OCI-LY7 (cell line): ENCODE results near the gene FRMPD4. TPM values are rescaled to one million over a fixed set of nuclear protein-coding genes. Genes with fewer than 3 reads are reported as not detected.

Experiments used
- BruUV-seq: library from RNA; stranded (reverse); fragments of 400-500 nt; replicated peaks from 2 replicates; lab custom pipeline; 2021; lab: Mats Ljungman, UMichigan
- CTCF ChIA-PET: fragments of 300-600 bp; sonication (Branson Sonifier 250); formaldehyde crosslinking; loops from one replicate; lab custom pipeline; 2022; ENCODE audit warnings: antibody characterized with exemption; ENCODE audit not compliant: unreplicated experiment; lab: Charles Lee
- POLR2A ChIA-PET: fragments of 300-600 bp; sonication (Branson Sonifier 250); formaldehyde crosslinking; loops from one replicate; lab custom pipeline; 2022; ENCODE audit warnings: antibody characterized with exemption; lab: Charles Lee
- DNase-seq: peaks from one replicate; pipeline ENCODE4 v3.0.0-alpha.2; 2015; ENCODE audit warnings: low spot score
- H2AFZ ChIP-seq: fragments of 200-600 bp; sonication (generic), shearing (Covaris generic); 2 replicates; pipeline ENCODE4 v1.6.1; 2014; ENCODE audit warnings: mild to moderate bottlenecking, antibody characterized with exemption, low read length, moderate library complexity
- H3K27ac ChIP-seq: fragments of 200-600 bp; sonication (generic); 2 replicates; pipeline ENCODE4 v1.5.1; 2014; ENCODE audit warnings: mixed run types, low read depth, mild to moderate bottlenecking, moderate library complexity, low read length, inconsistent platforms; ENCODE audit not compliant: poor library complexity, severe bottlenecking
- H3K36me3 ChIP-seq: fragments of 200-600 bp; sonication (generic); 2 replicates; pipeline ENCODE4 v1.6.1; 2014; ENCODE audit warnings: mild to moderate bottlenecking, antibody characterized with exemption, low read length, moderate library complexity, mixed read lengths; ENCODE audit not compliant: insufficient read depth
- H3K4me1 ChIP-seq: fragments of 200-600 bp; sonication (generic); 2 replicates; pipeline ENCODE4 v1.5.1; 2014; ENCODE audit warnings: mild to moderate bottlenecking, low read length; ENCODE audit not compliant: insufficient read depth, poor library complexity, severe bottlenecking
- H3K4me2 ChIP-seq: fragments of 200-600 bp; sonication (generic); 2 replicates; pipeline ENCODE4 v1.6.1; 2014; ENCODE audit warnings: mild to moderate bottlenecking, low read length
- H3K4me3 ChIP-seq: fragments of 200-600 bp; sonication (generic); 2 replicates; pipeline ENCODE4 v1.5.1; 2014; ENCODE audit warnings: mild to moderate bottlenecking, low read depth, low read length; ENCODE audit not compliant: poor library complexity, severe bottlenecking
- H3K79me2 ChIP-seq: fragments of 200-600 bp; sonication (generic); 2 replicates; pipeline ENCODE4 v1.6.1; 2016; ENCODE audit warnings: low read depth, mild to moderate bottlenecking, low read length, moderate library complexity, mixed read lengths; ENCODE audit not compliant: insufficient read depth
- H3K9me2 ChIP-seq: fragments of 200-600 bp; sonication (generic); 2 replicates; pipeline ENCODE4 v1.6.1; 2016; ENCODE audit warnings: mild to moderate bottlenecking, low read length, mixed read lengths; ENCODE audit not compliant: insufficient read depth
- H3K9me3 ChIP-seq: fragments of 200-600 bp; sonication (generic); 2 replicates; pipeline ENCODE4 v1.6.1; 2014; ENCODE audit warnings: mild to moderate bottlenecking, mixed run types, low read length, mixed read lengths
- H4K20me1 ChIP-seq: fragments of 200-600 bp; sonication (generic); 2 replicates; pipeline ENCODE4 v1.6.1; 2014; ENCODE audit warnings: mild to moderate bottlenecking, antibody characterized with exemption, low read length, moderate library complexity, mixed read lengths; ENCODE audit not compliant: insufficient read depth
- CTCF ChIP-seq: fragments of 200-600 bp; sonication (generic); conservative IDR thresholded peaks from 2 replicates; pipeline ENCODE4 v1.5.1; 2014; ENCODE audit warnings: mild to moderate bottlenecking, antibody characterized with exemption, low read length, moderate library complexity, mixed read lengths
- EZH2phosphoT487 ChIP-seq: fragments of 200-600 bp; sonication (generic); IDR thresholded peaks from 2 replicates; pipeline ENCODE4 v1.6.1; 2018; ENCODE audit warnings: low read depth, borderline replicate concordance, mild to moderate bottlenecking, mixed run types, antibody characterized with exemption, low read length, moderate library complexity, mixed read lengths
- intact Hi-C: fragments of 100-400 bp; cut with micrococcal nuclease; formaldehyde crosslinking; loops from one replicate; pipeline ENCODE4 v1.10.0; 2022; ENCODE audit not compliant: unreplicated experiment
- total RNA-seq, 2 experiments: library from RNA; depleted of rRNA in 1 of 2; stranded (reverse); fragments of >200 nt in 1 of 2; shearing (Covaris generic) in 1 of 2; gene quantifications; 2 replicates each; pipeline ENCODE4 v1.2.3, GENCODE V29; 2014 to 2022

Gene FRMPD4
- total RNA-seq, 2 experiments from 2014 or later: not detected

DNA sequence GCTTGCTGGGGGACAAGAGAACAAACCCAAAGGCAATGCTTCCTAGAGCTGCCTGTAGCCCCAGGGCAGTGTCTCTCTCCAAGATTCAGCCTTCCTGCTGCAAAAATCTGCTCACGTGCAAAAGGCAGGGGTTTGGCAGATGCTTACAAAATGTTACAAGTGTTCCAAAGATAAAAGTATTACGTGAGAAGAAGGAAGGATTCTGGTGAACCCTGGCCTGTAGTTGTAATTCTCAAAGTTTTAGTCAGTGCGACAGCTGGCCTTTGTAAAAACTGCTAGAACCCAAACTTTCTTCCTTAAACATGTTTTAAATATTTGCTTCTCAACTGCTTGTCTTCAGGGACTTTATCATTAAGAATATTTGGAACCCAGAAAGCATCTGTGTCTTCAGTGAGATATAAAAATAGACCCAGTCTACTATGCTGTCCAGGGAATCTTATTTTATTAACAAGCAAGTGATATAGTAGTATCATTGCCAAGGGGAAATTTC is 232.3 kb downstream of the FRMPD4 start:
- intact Hi-C loops: no loop called here
- ChIA-PET CTCF (no interaction called here), POLR2A (no interaction called here)
- Histone ChIP-seq H3K27ac (no peak overlapping the region), H4K20me1 (no peaks in the 10 kb centered on the region), H3K9me2 (no peaks in the 10 kb centered on the region), H3K9me3 (no peaks in the 10 kb centered on the region), H3K4me3 (no peak overlapping the region), H3K36me3 (no peaks in the 10 kb centered on the region), H3K4me2 (no peak overlapping the region), H2AFZ (no peak overlapping the region), H3K4me1 (no peaks in the 10 kb centered on the region), H3K79me2 (no peaks in the 10 kb centered on the region)
- BruUV-seq: no TSS peak
- no peak for TF ChIP-seq EZH2phosphoT487
- TF ChIP-seq CTCF: no peak
- no peak for DNase-seq

DNA sequence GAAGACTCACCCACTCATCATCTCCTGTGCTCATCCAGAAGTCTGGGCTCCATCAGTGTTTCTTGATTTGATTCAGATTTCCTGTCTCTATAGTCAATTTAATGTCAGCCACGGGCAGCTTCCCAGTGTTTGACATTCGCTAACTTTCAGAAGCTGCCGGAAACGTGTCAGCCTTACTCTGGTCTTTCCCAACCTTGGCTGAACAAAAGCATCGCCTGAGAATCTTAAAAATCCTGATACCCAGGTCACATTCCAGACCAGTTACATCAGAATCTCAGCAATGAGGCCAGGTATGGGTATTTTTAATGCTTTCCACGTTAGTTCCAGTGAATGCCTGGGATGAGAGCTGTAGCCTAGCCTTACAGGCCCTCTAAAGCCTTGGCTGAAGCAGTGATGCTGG is 233.8 kb downstream of the FRMPD4 start:
- ChIA-PET CTCF (no interaction called here), POLR2A (interaction anchor here (0.5 kb wide), 1 partner anchor 46 kb away, joined by 3 read pairs; no protein-coding TSS in a partner anchor)
- TF ChIP-seq CTCF: no peak
- no peak for TF ChIP-seq EZH2phosphoT487
- Histone ChIP-seq H3K27ac (no peak overlapping the region), H4K20me1 (no peaks in the 10 kb centered on the region), H3K9me2 (no peaks in the 10 kb centered on the region), H3K36me3 (no peaks in the 10 kb centered on the region), H3K4me1 (no peaks in the 10 kb centered on the region), H3K4me2 (no peak overlapping the region), H3K4me3 (no peak overlapping the region), H3K79me2 (no peaks in the 10 kb centered on the region), H3K9me3 (no peaks in the 10 kb centered on the region), H2AFZ (no peak overlapping the region)
- intact Hi-C loops: no loop called here
- no TSS peak for BruUV-seq
- no peak for DNase-seq

GRCh38 chrX:12374286-12374685 is 236.0 kb downstream of the FRMPD4 start:
- intact Hi-C loops: no loop called here
- CTCF ChIA-PET: no interaction called here
- TF ChIP-seq CTCF (no peak), EZH2phosphoT487 (no peak)

More at GRCh38 chrX:12374286-12374685, 236.0 kb downstream of the FRMPD4 start:
- no peaks in the 10 kb centered on the region for H3K79me2 ChIP-seq
- no peaks in the 10 kb centered on the region for H4K20me1 ChIP-seq
- H3K4me3 ChIP-seq: no peak overlapping the region
- H3K9me3 ChIP-seq: no peaks in the 10 kb centered on the region
- no peaks in the 10 kb centered on the region for H3K36me3 ChIP-seq
- POLR2A ChIA-PET: interaction anchor here (1.3 kb wide), 1 partner anchor 17 kb away, joined by 3 read pairs; no protein-coding TSS in a partner anchor
- no peak overlapping the region for H2AFZ ChIP-seq
- no TSS peak for BruUV-seq
- H3K9me2 ChIP-seq: no peaks in the 10 kb centered on the region
- H3K4me1 ChIP-seq: no peaks in the 10 kb centered on the region
- no peak for DNase-seq
- no peak overlapping the region for H3K27ac ChIP-seq
- no peak overlapping the region for H3K4me2 ChIP-seq
